K562 (cell line): ENCODE results near the gene SERPINA1. TPM values are rescaled to one million over a fixed set of nuclear protein-coding genes. Genes with fewer than 3 reads are reported as not detected.

ENCODE experiments used
- ATAC-seq: fragments of 200-7000 bp; cut with Tn5 transposase; 3 replicates; pipeline ENCODE4 v1.9.1; 2020; ENCODE audit warnings: moderate library complexity
- BruUV-seq: library from RNA; stranded (reverse); fragments of 400-500 nt; replicated peaks from 2 replicates; lab custom pipeline; 2021; lab: Mats Ljungman, UMichigan
- CTCF ChIA-PET: fragments of 300-600 bp; formaldehyde crosslinking; extraction: SDS; loops from one replicate; lab custom pipeline; 2021; ENCODE audit warnings: low intra/inter-chr PET ratio; lab: Yijun Ruan, JAX
- POLR2A ChIA-PET: fragments of 300-600, 350-650 bp; sonication (Branson Sonifier 250); formaldehyde crosslinking; extraction: SDS; loops from one replicate; lab custom pipeline; 2021; ENCODE audit warnings: antibody characterized with exemption, inconsistent platforms; lab: Yijun Ruan, JAX
- DNase-seq, 4 experiments: peaks; one replicate each; pipeline versions ENCODE4 v3.0.0 to v3.0.0-alpha.2; 2011 to 2018; ENCODE audit warnings: low spot score in 3 of 4, mixed read lengths in 3 of 4; ENCODE audit errors: extremely low read depth in 1 of 4
- FAIRE-seq: peaks from 2 replicates; lab custom pipeline; 2011; peaks lifted over from hg19 to GRCh38; lab: Jason Lieb, UNC
- H2AFZ ChIP-seq: 2 replicates; pipeline ENCODE4 v1.6.0; 2011; ENCODE audit warnings: low read depth, low read length, control low read depth, inconsistent platforms
- H3K27ac ChIP-seq: fragments of 200-600 bp; 3 replicates; pipeline ENCODE4 v1.8.0; 2011; ENCODE audit warnings: low read depth, mild to moderate bottlenecking, control low read depth, inconsistent platforms, low read length, moderate library complexity, mixed read lengths; ENCODE audit errors: extremely low read depth
- H3K27me3 ChIP-seq, 2 experiments: fragments of 300-600 bp in 1 of 2; 2 replicates in 1 of 2; 3 replicates in 1 of 2; pipeline versions ENCODE4 v1.6.0 to v1.8.0; 2011; ENCODE audit warnings: inconsistent platforms in 2 of 2, low read length in 2 of 2, mild to moderate bottlenecking in 1 of 2, mixed read lengths in 1 of 2, moderate library complexity in 1 of 2; ENCODE audit not compliant: control insufficient read depth in 2 of 2, insufficient read depth in 2 of 2
- H3K36me3 ChIP-seq: fragments of 300-600 bp; 3 replicates; pipeline ENCODE4 v1.8.0; 2011; ENCODE audit warnings: mild to moderate bottlenecking, low read length, inconsistent platforms; ENCODE audit not compliant: control insufficient read depth, insufficient read depth
- H3K4me1 ChIP-seq, 2 experiments: fragments of 200-600 bp in 1 of 2; replicated peaks in 1 of 2; 2 replicates in 1 of 2; 3 replicates in 1 of 2; pipeline versions ENCODE4 v1.5.1 to v1.8.0; 2011; ENCODE audit warnings: inconsistent platforms in 2 of 2, low read length in 2 of 2, mild to moderate bottlenecking in 1 of 2, mixed read lengths in 1 of 2, moderate library complexity in 1 of 2; ENCODE audit not compliant: control insufficient read depth in 2 of 2, insufficient read depth in 2 of 2
- H3K4me2 ChIP-seq: 2 replicates; pipeline ENCODE4 v1.6.1; 2011; ENCODE audit warnings: low read length, control low read depth, inconsistent platforms, mixed read lengths; ENCODE audit not compliant: insufficient read depth
- H3K4me3 ChIP-seq: fragments of 200-600 bp; sonication (generic), shearing (Covaris generic); 2 replicates; pipeline ENCODE4 v1.5.1; 2016; ENCODE audit warnings: control low read depth, inconsistent platforms
- H3K79me2 ChIP-seq: fragments of 200-600 bp; 3 replicates; pipeline ENCODE4 v1.8.0; 2011; ENCODE audit warnings: low read length, inconsistent platforms; ENCODE audit not compliant: control insufficient read depth, insufficient read depth
- H3K9ac ChIP-seq, 2 experiments: 2 replicates each; pipeline versions ENCODE4 v1.6.0 to v1.6.1; 2011; ENCODE audit warnings: low read depth in 2 of 2, low read length in 2 of 2, control low read depth in 1 of 2, inconsistent platforms in 1 of 2, mild to moderate bottlenecking in 1 of 2, mixed read lengths in 1 of 2; ENCODE audit not compliant: insufficient read depth in 1 of 2
- H3K9me1 ChIP-seq: one replicate; pipeline ENCODE4 v1.6.0; 2011; ENCODE audit warnings: inconsistent platforms, mild to moderate bottlenecking, low read length, moderate library complexity; ENCODE audit not compliant: control insufficient read depth, insufficient read depth
- H3K9me3 ChIP-seq: replicated peaks from 2 replicates; pipeline ENCODE4 v1.5.1; 2011; ENCODE audit warnings: low read depth, low read length, inconsistent platforms; ENCODE audit not compliant: control insufficient read depth, insufficient read depth
- H4K20me1 ChIP-seq: replicated peaks from 2 replicates; pipeline ENCODE4 v1.6.1; 2011; ENCODE audit warnings: low read length, inconsistent platforms, mixed read lengths; ENCODE audit not compliant: control insufficient read depth, insufficient read depth
- DEAF1 ChIP-seq: fragments of 450-650 bp; formaldehyde crosslinking; IDR thresholded peaks from 2 replicates; pipeline ENCODE4 v1.4.0; 2020; ENCODE audit warnings: mild to moderate bottlenecking, moderate library complexity
- HDAC8 ChIP-seq: fragments of 450-650 bp; IDR thresholded peaks from 2 replicates; pipeline ENCODE4 v1.6.1; 2016; ENCODE audit warnings: mild to moderate bottlenecking, missing genetic modification characterization, moderate library complexity, missing compliant biosample characterization
- JUNB ChIP-seq: fragments of 450-650 bp; formaldehyde crosslinking; conservative IDR thresholded peaks from 2 replicates; pipeline ENCODE4 v1.4.0; 2020; ENCODE audit warnings: mild to moderate bottlenecking
- NCOA4 ChIP-seq: fragments of 450-650 bp; IDR thresholded peaks from 2 replicates; pipeline ENCODE4 v1.6.1; 2018; ENCODE audit warnings: mild to moderate bottlenecking; ENCODE audit not compliant: partially characterized antibody
- NR1H2 ChIP-seq: sonication (generic); formaldehyde crosslinking; IDR thresholded peaks from 2 replicates; pipeline ENCODE4 v1.4.0; 2020; ENCODE audit warnings: mild to moderate bottlenecking, missing genetic modification reagents
- RUNX1 ChIP-seq: sonication (generic); IDR thresholded peaks from 2 replicates; pipeline ENCODE4 v1.6.1; 2016; ENCODE audit warnings: antibody characterized with exemption, low read depth
- SREBF2 ChIP-seq: sonication (generic); formaldehyde crosslinking; IDR thresholded peaks from 2 replicates; pipeline ENCODE4 v1.4.0; 2020; ENCODE audit warnings: mild to moderate bottlenecking, missing genetic modification reagents
- ZFX ChIP-seq: sonication (generic); formaldehyde crosslinking; IDR thresholded peaks from 2 replicates; pipeline ENCODE4 v1.8.0; 2022; ENCODE audit warnings: mild to moderate bottlenecking, missing genetic modification reagents, moderate library complexity
- ZNF57 ChIP-seq: fragments of 450-650 bp; formaldehyde crosslinking; IDR thresholded peaks from 2 replicates; pipeline ENCODE4 v1.4.0; 2020; ENCODE audit warnings: mild to moderate bottlenecking, moderate library complexity
- WGBS: fragments of 100-300 bp; shearing (Covaris generic); methylation state at CpG from one replicate; pipeline ENCODE4 v1.1.6; 2016; ENCODE audit warnings: low coverage, mixed read lengths; ENCODE audit not compliant: insufficient coverage; ENCODE audit errors: missing lambda C conversion rate; 5-methylcytosine and 5-hydroxymethylcytosine counted together
- in situ Hi-C: fragments of 300-500 bp; cut with MboI; formaldehyde crosslinking; loops from 4 replicates; pipeline ENCODE4 v1.15.0; 2018; ENCODE audit warnings: inconsistent platforms, mixed read lengths
- intact Hi-C: fragments of 100-400 bp; cut with micrococcal nuclease; formaldehyde crosslinking; loops from 2 replicates; pipeline ENCODE4 v1.14.2; 2022
- polyA plus RNA-seq, 8 experiments: library from polyadenylated mRNA; depleted of rRNA in 4 of 8; stranded (reverse) in 5 of 8; unstranded in 3 of 8; fragments of >200 nt; fragmentation: Nextera tagmentation in 2 of 8; fragmentation: Illumina TruSeq in 1 of 8; extraction: Ambion mirVana in 2 of 8; extraction: Trizol in 1 of 8; gene quantifications; 2 replicates each; pipeline versions ENCODE4 v1.2.1 to v1.2.3, GENCODE V29; 2011 to 2014; ENCODE audit warnings: inconsistent platforms in 1 of 8, missing spikeins in 1 of 8
- total RNA-seq, 7 experiments: library from RNA; depleted of rRNA in 6 of 7; stranded (reverse); fragments of >200 nt in 6 of 7; fragmentation: Illumina TruSeq in 2 of 7; extraction: Trizol in 2 of 7; gene quantifications; 2 replicates each; pipeline versions ENCODE4 v1.2.1 to v1.2.3, GENCODE V29; 2011 to 2021; ENCODE audit warnings: low replicate concordance in 1 of 7

SERPINA1 gene
- total and polyA plus RNA-seq, 9 of the 15 experiments (the other 6 are each of a cell fraction or from before 2014, with no cell fraction given) = 4.1 TPM; not detected in 8

- POLR2A ChIA-PET = no interaction called here
- Histone ChIP-seq H3K79me2 (no peaks in the 10 kb centered on the region), H3K4me2 (no peak overlapping the region), H2AFZ (no peak overlapping the region), H3K9ac (no peak overlapping the region), H3K4me1 (no peaks in the 10 kb centered on the region), H4K20me1 (no peaks in the 10 kb centered on the region), H3K9me3 (no peaks in the 10 kb centered on the region), H3K27ac (no peak overlapping the region), H3K36me3 (no peaks in the 10 kb centered on the region), H3K27me3 (no peaks in the 10 kb centered on the region), H3K9me1 (no peaks in the 10 kb centered on the region), H3K4me3 (no peak overlapping the region)
- in situ Hi-C loops (no loop called here), intact Hi-C loops (no loop called here)
- CTCF ChIA-PET = no interaction called here
- no TSS peak for BruUV-seq
- ATAC-seq = no peak
- no peak for DNase-seq
- FAIRE-seq = no peak
- 2% methylated on average over 4 of the region's 4 CpGs for WGBS
- no peak for TF ChIP-seq ZNF57 (CRISPR knock-in tag)
Measured at GRCh38 chr14:94329857-94330256, 58.5 kb downstream of the SERPINA1 start.

GRCh38 chr14:94328196-94328595 is 60.2 kb downstream of the SERPINA1 start:
- no peaks in the 10 kb centered on the region for H3K79me2 ChIP-seq
- no peak for TF ChIP-seq RUNX1
- no peak for TF ChIP-seq SREBF2 (CRISPR knock-in tag)
- no peak for TF ChIP-seq NCOA4
- TF ChIP-seq DEAF1 (CRISPR knock-in tag) = no peak
- no peak for TF ChIP-seq HDAC8 (tag)
- no peak for TF ChIP-seq NR1H2
- TF ChIP-seq JUNB = no peak
- TF ChIP-seq ZFX (CRISPR knock-in tag) = no peak
- DNase-seq (no peak), FAIRE-seq (no peak), ATAC-seq (no peak)
- no peak overlapping the region for H3K4me3 ChIP-seq
- POLR2A ChIA-PET = no interaction called here
- 0% methylated on average over 2 of the region's 2 CpGs for WGBS
- BruUV-seq = no TSS peak
- CTCF ChIA-PET = no interaction called here
- H2AFZ ChIP-seq = no peak overlapping the region
- no peaks in the 10 kb centered on the region for H3K36me3 ChIP-seq
- H3K4me2 ChIP-seq = no peak overlapping the region
- H3K4me1 ChIP-seq = no peaks in the 10 kb centered on the region
- intact Hi-C loops (no loop called here), in situ Hi-C loops (no loop called here)
- H3K27me3 ChIP-seq = no peaks in the 10 kb centered on the region
- no peak overlapping the region for H3K9ac ChIP-seq
- H3K9me1 ChIP-seq = no peaks in the 10 kb centered on the region
- H4K20me1 ChIP-seq = no peaks in the 10 kb centered on the region
- no peaks in the 10 kb centered on the region for H3K9me3 ChIP-seq
- no peak overlapping the region for H3K27ac ChIP-seq
